GM12873 (cell line): ENCODE data around the gene BSPRY.

Source experiments
- CTCF ChIP-seq: IDR thresholded peaks from 2 replicates; pipeline ENCODE4 v1.5.1; 2012; ENCODE audit warnings: low read depth, mild to moderate bottlenecking, moderate library complexity, low read length, control low read depth; ENCODE audit not compliant: insufficient read depth; ENCODE audit errors: missing control alignments

Gene BSPRY

GRCh38 chr9:113352006-113352405 is 2.7 kb downstream of the BSPRY start:
- TF ChIP-seq CTCF, result no peak

GRCh38 chr9:113352411-113352810 is 3.1 kb downstream of the BSPRY start:
- no peak for TF ChIP-seq CTCF

GRCh38 chr9:113355040-113355596 is 5.8 kb downstream of the BSPRY start:
- peak; percentile 8 for TF ChIP-seq CTCF

GRCh38 chr9:113356686-113357292 is 7.4 kb downstream of the BSPRY start:
- TF ChIP-seq CTCF, result no peak

- TF ChIP-seq CTCF, result no peak
Measured at GRCh38 chr9:113359385-113359784, 10.0 kb downstream of the BSPRY start.

- TF ChIP-seq CTCF, result no peak
Measured at GRCh38 chr9:113360242-113360842, 11.0 kb downstream of the BSPRY start.

- TF ChIP-seq CTCF, result no peak
Measured at GRCh38 chr9:113361304-113362018, 12.1 kb downstream of the BSPRY start.
